Measurements from ENCODE around the gene DMD. TPM values are rescaled to one million over a fixed set of nuclear protein-coding genes. Genes with fewer than 3 reads are reported as not detected.

Gene DMD
- total RNA-seq, 1 experiment from 2014 or later = 19.3 TPM

GRCh38 chrX:31497086-31497485 is 1714.3 kb downstream of the DMD start:
- ChIA-PET CTCF (no interaction called here), POLR2A (no interaction called here)
- TF ChIP-seq, protein P1, sequence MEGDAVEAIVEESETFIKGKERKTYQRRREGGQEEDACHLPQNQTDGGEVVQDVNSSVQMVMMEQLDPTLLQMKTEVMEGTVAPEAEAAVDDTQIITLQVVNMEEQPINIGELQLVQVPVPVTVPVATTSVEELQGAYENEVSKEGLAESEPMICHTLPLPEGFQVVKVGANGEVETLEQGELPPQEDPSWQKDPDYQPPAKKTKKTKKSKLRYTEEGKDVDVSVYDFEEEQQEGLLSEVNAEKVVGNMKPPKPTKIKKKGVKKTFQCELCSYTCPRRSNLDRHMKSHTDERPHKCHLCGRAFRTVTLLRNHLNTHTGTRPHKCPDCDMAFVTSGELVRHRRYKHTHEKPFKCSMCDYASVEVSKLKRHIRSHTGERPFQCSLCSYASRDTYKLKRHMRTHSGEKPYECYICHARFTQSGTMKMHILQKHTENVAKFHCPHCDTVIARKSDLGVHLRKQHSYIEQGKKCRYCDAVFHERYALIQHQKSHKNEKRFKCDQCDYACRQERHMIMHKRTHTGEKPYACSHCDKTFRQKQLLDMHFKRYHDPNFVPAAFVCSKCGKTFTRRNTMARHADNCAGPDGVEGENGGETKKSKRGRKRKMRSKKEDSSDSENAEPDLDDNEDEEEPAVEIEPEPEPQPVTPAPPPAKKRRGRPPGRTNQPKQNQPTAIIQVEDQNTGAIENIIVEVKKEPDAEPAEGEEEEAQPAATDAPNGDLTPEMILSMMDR (IDR thresholded peaks at IDR 0.05; ENCODE audit: unreplicated experiment) = no peak
- peak; percentile 8 for DNase-seq (ENCODE audit: unreplicated experiment)
- peaks cover 31% of the 10 kb centered on the region for H3K27me3 Mint-ChIP-seq (ENCODE audit: insufficient read depth, unreplicated experiment)
- peaks cover 11% of the 10 kb centered on the region for H3K4me1 Mint-ChIP-seq (ENCODE audit: insufficient read depth, unreplicated experiment)
- no peak overlapping the region for H3K4me3 Mint-ChIP-seq (ENCODE audit: unreplicated experiment)
- no peaks in the 10 kb centered on the region for H3K36me3 Mint-ChIP-seq (ENCODE audit: insufficient read depth, unreplicated experiment)
- H3K9me3 Mint-ChIP-seq (ENCODE audit: unreplicated experiment) = no peaks in the 10 kb centered on the region
- intact Hi-C loops (cut with micrococcal nuclease) = no loop called here
- H3K27ac Mint-ChIP-seq (ENCODE audit: low read depth, unreplicated experiment) = no peak overlapping the region
- no TSS peak for BruUV-seq (replicated peaks)

DNA sequence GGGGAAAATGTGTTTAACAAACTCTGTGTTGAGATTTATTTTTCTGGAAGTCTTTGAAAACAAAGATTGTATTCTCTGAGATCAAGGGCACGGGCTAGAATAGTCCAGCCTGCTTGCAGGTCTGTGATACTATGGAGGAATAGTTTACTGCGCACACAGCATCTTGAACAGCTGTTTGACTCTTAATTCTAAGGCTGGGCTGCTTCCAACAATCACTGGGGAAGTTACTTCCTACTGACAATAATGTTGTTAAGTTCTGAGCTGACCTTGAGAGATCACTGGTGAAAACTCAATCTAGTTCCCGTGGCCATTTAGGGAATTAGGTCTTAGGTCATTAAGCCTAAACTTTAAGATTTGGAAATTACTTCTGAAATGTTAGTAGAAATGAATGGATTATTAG is 1723.4 kb downstream of the DMD start:
- POLR2A ChIA-PET = no interaction called here
- DNase-seq (ENCODE audit: unreplicated experiment) = no peak
- no TSS peak for BruUV-seq (replicated peaks)
- TF ChIP-seq, protein P1 (IDR thresholded peaks at IDR 0.05; ENCODE audit: unreplicated experiment) = no peak
- H3K9me3 Mint-ChIP-seq (ENCODE audit: unreplicated experiment) = no peaks in the 10 kb centered on the region
- intact Hi-C loops (cut with micrococcal nuclease) = no loop called here
- no peak overlapping the region for H3K27ac Mint-ChIP-seq (ENCODE audit: low read depth, unreplicated experiment)
- no peaks in the 10 kb centered on the region for H3K36me3 Mint-ChIP-seq (ENCODE audit: insufficient read depth, unreplicated experiment)
- CTCF ChIA-PET = no interaction called here
- peaks cover 37% of the 10 kb centered on the region for H3K27me3 Mint-ChIP-seq (ENCODE audit: insufficient read depth, unreplicated experiment)
- peaks cover 6% of the 10 kb centered on the region for H3K4me1 Mint-ChIP-seq (ENCODE audit: insufficient read depth, unreplicated experiment)
- no peak overlapping the region for H3K4me3 Mint-ChIP-seq (ENCODE audit: unreplicated experiment)

DNA sequence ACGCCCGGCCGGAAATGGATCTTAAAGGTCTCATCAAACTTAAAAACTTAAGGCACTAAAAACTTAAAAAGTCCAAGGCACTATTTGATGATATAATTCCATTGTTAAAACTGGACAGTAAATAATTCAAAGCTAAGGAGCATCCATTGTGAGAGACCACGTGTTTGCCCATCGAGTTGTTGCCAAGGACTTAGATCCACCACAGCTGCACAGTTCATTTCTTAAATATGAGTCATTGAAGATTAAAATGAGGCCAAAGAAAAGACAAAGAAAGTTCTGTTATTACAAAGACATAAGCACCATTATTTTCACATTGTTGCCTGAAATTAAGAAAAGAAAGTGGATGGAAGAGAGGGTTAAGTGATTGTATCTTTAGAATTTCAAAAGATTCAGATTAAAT is 1728.0 kb downstream of the DMD start:
- peaks cover 10% of the 10 kb centered on the region for H3K9me3 Mint-ChIP-seq (ENCODE audit: unreplicated experiment)
- POLR2A ChIA-PET = no interaction called here
- intact Hi-C loops (cut with micrococcal nuclease) = no loop called here
- H3K27ac Mint-ChIP-seq (ENCODE audit: low read depth, unreplicated experiment) = no peak overlapping the region
- peaks cover 23% of the 10 kb centered on the region for H3K27me3 Mint-ChIP-seq (ENCODE audit: insufficient read depth, unreplicated experiment)
- CTCF ChIA-PET = no interaction called here
- no peak overlapping the region for H3K4me3 Mint-ChIP-seq (ENCODE audit: unreplicated experiment)
- TF ChIP-seq, protein P1 (IDR thresholded peaks at IDR 0.05; ENCODE audit: unreplicated experiment) = no peak
- no peaks in the 10 kb centered on the region for H3K36me3 Mint-ChIP-seq (ENCODE audit: insufficient read depth, unreplicated experiment)
- BruUV-seq (replicated peaks) = no TSS peak
- peaks cover 6% of the 10 kb centered on the region for H3K4me1 Mint-ChIP-seq (ENCODE audit: insufficient read depth, unreplicated experiment)
- peak; percentile 42 for DNase-seq (ENCODE audit: unreplicated experiment)

- intact Hi-C loops (cut with micrococcal nuclease) = no loop called here
- CTCF ChIA-PET = no interaction called here
- H3K9me3 Mint-ChIP-seq (ENCODE audit: unreplicated experiment) = peaks cover 10% of the 10 kb centered on the region
- H3K27ac Mint-ChIP-seq (ENCODE audit: low read depth, unreplicated experiment) = no peak overlapping the region
- no peak overlapping the region for H3K4me3 Mint-ChIP-seq (ENCODE audit: unreplicated experiment)
- TF ChIP-seq, protein P1 (IDR thresholded peaks at IDR 0.05; ENCODE audit: unreplicated experiment) = no peak
- BruUV-seq (replicated peaks) = no TSS peak
- POLR2A ChIA-PET = no interaction called here
- H3K36me3 Mint-ChIP-seq (ENCODE audit: insufficient read depth, unreplicated experiment) = no peaks in the 10 kb centered on the region
- DNase-seq (ENCODE audit: unreplicated experiment) = no peak
- H3K27me3 Mint-ChIP-seq (ENCODE audit: insufficient read depth, unreplicated experiment) = peaks cover 30% of the 10 kb centered on the region
- H3K4me1 Mint-ChIP-seq (ENCODE audit: insufficient read depth, unreplicated experiment) = peaks cover 6% of the 10 kb centered on the region
Measured at GRCh38 chrX:31480696-31481095, 1730.7 kb downstream of the DMD start.

Measured in MCF 10A (cell line).